ENCODE measurements around the gene P2RY12.

P2RY12 gene

GRCh38 chr3:151384741-151385174 lies at the start of gene P2RY12:
TSS of gene P2RY12 (minus strand) at chr3:151384753. CDS start at chr3:151338845, 45,908 bp downstream.
- no peak for DNase-seq (ENCODE audit: low read depth)

DNA sequence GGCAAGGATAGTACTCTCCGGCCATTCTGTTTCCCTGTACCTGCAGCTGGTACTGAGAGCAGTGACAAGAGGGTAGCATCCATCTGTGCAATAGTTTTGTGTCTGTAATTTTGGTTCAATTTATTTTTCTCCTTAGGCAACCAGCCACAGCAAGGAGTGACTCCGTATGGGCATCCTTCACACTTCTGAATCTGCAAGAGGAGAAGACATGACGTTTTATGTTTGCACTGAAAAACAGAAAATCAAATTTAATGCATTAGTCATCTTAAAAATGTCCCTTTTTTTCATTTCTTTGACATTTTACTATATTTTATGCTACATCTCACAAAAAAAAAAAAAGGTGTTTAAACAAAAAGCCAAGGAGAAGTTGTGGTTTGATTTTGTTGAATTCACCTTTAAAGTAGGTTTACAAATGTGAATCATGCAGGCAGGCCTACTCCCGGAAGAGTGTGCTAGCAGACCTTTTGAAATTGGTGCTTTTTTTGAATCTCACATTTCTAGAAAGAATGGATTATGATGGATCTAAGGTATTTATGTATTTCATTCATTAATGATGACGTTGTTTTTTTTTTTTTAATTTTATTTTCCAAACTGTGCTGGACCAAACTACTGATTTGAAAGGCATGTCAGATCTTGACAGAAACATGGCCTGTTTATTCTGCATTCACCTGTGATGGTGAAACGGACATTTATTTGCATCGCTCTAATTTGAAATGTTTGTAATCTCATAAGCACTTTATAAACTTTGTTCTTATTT lies 48.2 kb upstream of the P2RY12 start:
- no peak for DNase-seq (ENCODE audit: low read depth)

DNA sequence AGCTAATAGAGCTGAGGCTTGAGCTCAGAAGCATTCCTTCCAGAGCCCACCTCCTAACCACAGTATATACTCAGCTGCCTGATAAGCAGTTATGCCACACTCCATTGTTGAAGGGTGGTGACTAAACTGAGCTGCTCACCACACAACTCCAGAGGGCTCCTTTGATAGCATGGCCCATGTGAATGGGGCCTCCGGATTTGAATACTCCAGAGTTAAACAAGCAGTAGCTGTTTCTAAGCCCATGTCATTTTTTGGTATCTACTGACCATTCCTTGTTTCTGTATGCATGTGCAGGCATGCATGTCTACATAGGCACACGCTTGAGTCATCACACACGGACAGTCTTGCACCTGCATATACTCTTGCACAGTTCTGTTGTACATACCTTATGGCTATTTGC lies 47.4 kb upstream of the P2RY12 start:
- DNase-seq (ENCODE audit: low read depth) = no peak

- no peak for DNase-seq (ENCODE audit: low read depth)
Measured at GRCh38 chr3:151430821-151431484, 46.4 kb upstream of the P2RY12 start.

DNA sequence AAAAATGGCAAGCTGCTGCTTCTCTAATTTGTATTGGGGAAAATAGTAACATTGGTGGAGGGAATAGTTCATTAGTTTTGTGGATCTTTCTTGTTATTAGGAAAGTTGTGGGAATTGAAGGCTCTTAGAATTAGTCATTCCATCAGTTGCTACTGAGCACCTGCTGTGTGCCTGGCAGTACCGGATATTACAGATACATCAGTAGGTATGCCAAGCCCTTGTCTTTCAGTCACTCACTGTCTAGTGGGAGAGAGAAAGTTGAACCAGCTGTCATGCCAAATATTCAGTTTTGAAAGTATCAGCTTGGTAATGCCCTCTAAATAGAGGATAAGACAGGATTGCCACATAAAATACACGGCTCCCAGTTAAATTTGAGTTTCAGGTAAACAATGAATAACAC lies 43.8 kb upstream of the P2RY12 start:
- no peak for DNase-seq (ENCODE audit: low read depth)

- DNase-seq (ENCODE audit: low read depth) = no peak
Measured at GRCh38 chr3:151426341-151426657, 41.7 kb upstream of the P2RY12 start.

- no peak for DNase-seq (ENCODE audit: low read depth)
Measured at GRCh38 chr3:151425627-151426340, 41.2 kb upstream of the P2RY12 start.

- DNase-seq (ENCODE audit: low read depth) = no peak
Measured at GRCh38 chr3:151423091-151423490, 38.5 kb upstream of the P2RY12 start.

- no peak for DNase-seq (ENCODE audit: low read depth)
Measured at GRCh38 chr3:151421938-151422337, 37.4 kb upstream of the P2RY12 start.

DNA sequence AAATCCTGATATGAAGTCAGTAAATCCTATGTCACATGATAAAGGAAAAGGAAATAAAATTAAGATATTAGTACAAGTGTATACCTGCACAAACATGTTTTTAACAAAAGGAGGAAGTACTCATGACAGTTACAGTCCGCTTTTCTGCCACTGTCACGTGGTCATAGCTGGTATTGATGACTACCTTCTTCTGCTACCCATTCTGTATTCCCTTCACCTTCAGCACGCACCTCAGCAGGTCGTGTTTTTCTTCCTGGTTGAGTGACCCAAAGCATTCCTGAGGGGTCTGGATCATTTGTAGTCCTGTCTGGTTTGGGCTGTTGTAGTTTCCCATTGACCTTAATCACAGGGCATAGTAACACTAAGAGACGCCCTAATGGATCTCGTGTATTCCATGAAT lies 35.3 kb upstream of the P2RY12 start:
- no peak for DNase-seq (ENCODE audit: low read depth)

- DNase-seq (ENCODE audit: low read depth) = no peak
Measured at GRCh38 chr3:151415289-151415688, 30.7 kb upstream of the P2RY12 start.

- DNase-seq (ENCODE audit: low read depth) = no peak
Measured at GRCh38 chr3:151412989-151413388, 28.4 kb upstream of the P2RY12 start.

DNA sequence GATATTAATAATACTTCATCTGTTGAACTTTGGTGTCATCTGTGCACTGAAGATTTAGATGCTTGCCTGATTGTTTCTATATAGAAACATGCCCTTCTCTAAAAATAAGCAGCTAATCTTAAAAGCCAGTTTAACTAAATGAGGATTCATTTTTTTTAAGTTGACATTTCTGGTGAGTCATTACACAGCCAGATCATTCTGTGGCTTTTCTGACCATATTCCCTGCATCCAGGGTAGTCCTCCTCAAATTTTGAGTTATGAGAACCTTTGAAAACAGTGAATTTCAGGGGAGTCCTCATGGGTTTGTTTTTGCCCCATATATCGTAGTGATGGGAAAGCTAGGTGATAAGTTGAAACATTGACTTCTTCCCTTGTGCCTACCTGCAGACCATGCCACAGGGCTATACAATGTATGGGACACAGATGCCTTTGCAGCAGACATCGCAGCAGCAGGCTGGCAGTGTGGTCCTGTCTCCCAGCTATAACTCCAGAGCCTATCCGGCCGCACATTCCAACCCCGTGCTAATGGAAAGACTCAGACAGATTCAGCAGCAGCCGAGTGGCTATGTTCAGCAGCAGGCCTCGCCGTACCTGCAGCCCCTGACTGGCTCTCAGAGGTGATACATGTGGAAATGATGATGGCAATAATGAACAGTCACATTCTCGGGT lies 26.5 kb upstream of the P2RY12 start:
- DNase-seq (ENCODE audit: low read depth) = no peak

DNA sequence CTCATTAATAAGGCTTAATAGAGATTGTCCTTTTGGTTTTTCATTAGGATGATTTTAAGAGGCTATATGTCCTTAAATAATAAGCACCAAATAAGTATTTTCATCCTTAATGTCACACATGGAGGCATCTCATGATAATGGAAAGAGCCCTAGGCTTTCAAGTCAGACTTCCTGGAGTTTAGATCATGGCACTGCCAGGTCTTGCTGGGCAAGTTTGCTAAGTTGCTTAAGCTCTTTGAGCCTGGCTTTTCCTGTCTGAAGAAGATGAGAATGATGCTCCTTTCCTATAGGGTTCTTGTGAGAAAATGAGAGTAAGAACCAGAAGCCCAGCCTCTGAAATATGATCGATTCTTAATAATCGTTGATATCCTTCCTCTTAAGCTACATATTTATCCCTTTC lies 23.4 kb upstream of the P2RY12 start:
- no peak for DNase-seq (ENCODE audit: low read depth)

- DNase-seq (ENCODE audit: low read depth) = no peak
Measured at GRCh38 chr3:151404316-151404715, 19.8 kb upstream of the P2RY12 start.

GRCh38 chr3:151403246-151403645 lies 18.7 kb upstream of the P2RY12 start:
- DNase-seq (ENCODE audit: low read depth) = no peak

DNA sequence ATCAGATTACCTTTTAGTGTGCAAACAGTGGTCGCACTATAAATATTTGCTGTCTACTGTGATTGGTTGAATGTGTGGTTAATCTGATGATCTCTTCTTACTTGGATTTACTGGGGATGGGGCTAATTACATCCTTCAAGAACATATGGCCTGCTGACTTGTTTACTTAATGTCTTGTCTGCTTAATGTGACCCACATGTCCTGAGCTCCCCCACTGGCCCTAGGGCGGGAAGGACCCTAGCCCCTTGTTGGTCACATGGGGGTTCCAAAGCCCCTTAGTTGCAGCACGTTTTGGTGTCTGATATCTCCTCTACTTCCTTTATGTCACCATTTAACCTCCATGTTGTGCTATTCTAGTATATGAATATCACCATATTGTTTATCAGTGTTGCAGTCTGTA lies 17.8 kb upstream of the P2RY12 start:
- DNase-seq (ENCODE audit: low read depth) = no peak

GRCh38 chr3:151400341-151400740 lies 15.8 kb upstream of the P2RY12 start:
- DNase-seq (ENCODE audit: low read depth) = no peak

- DNase-seq (ENCODE audit: low read depth) = no peak
Measured at GRCh38 chr3:151398895-151399294, 14.3 kb upstream of the P2RY12 start.

GRCh38 chr3:151395806-151396205 lies 11.3 kb upstream of the P2RY12 start:
- DNase-seq (ENCODE audit: low read depth) = no peak

DNA sequence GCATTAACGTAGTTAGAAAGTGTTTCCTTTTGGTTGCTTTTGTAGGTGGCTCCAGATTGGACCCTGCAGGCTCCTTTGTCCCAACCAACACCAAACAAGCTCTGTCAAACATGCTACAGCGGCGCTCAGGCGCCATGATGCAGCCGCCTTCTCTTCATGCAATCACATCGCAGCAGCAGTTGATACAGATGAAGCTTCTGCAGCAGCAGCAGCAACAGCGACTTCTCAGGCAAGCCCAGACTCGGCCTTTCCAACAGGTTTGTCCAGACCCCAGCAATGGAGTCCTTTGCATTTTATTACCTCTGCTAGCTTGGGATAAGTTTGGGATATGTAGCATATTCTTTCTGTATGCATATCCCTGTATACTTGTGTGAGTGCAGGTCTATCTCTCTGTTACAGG lies 10.1 kb upstream of the P2RY12 start:
- DNase-seq (ENCODE audit: low read depth) = no peak

- DNase-seq (ENCODE audit: low read depth) = no peak
Measured at GRCh38 chr3:151393941-151394340, 9.4 kb upstream of the P2RY12 start.
